ENCODE data around the gene ACSS1.

- TF ChIP-seq POLR2AphosphoS5 (IDR thresholded peaks at IDR 0.05; ENCODE audit: borderline replicate concordance, low read depth, low read length) (no peak), EZH2 (IDR thresholded peaks at IDR 0.05) (no peak)
Measured at GRCh38 chr20:25032478-25033264, 25.3 kb downstream of the ACSS1 start.

Data from SK-N-MC (cell line).